MCF 10A (cell line): Measurements from ENCODE around the gene APBA2. TPM values are rescaled to one million over a fixed set of nuclear protein-coding genes. Genes with fewer than 3 reads are reported as not detected.

ENCODE experiments used
- BruUV-seq: library from RNA; stranded (reverse); fragments of 400-500 nt; replicated peaks from 2 replicates; lab custom pipeline; 2021; lab: Mats Ljungman, UMichigan
- CTCF ChIA-PET: fragments of 300-600 bp; sonication (Branson Sonifier 250); formaldehyde crosslinking; extraction: SDS; loops from one replicate; lab custom pipeline; 2021; ENCODE audit warnings: antibody characterized with exemption, inconsistent platforms; lab: Yijun Ruan, JAX
- POLR2A ChIA-PET: fragments of 300-600, 350-650 bp; sonication (Branson Sonifier 250); formaldehyde crosslinking; extraction: SDS; loops from one replicate; lab custom pipeline; 2020; ENCODE audit warnings: antibody characterized with exemption, inconsistent platforms; lab: Yijun Ruan, JAX
- DNase-seq: peaks from one replicate; pipeline ENCODE4 v3.0.0-alpha.2; 2018; ENCODE audit not compliant: unreplicated experiment
- H3K27ac Mint-ChIP-seq: one replicate; pipeline ENCODE4 v1.8.0; 2022; ENCODE audit warnings: mild to moderate bottlenecking, low read depth, mixed read lengths; ENCODE audit not compliant: unreplicated experiment
- H3K27me3 Mint-ChIP-seq: one replicate; pipeline ENCODE4 v1.8.0; 2022; ENCODE audit warnings: mixed read lengths; ENCODE audit not compliant: insufficient read depth, unreplicated experiment
- H3K36me3 Mint-ChIP-seq: one replicate; pipeline ENCODE4 v1.8.0; 2022; ENCODE audit warnings: mild to moderate bottlenecking, moderate library complexity, mixed read lengths; ENCODE audit not compliant: insufficient read depth, unreplicated experiment
- H3K4me1 Mint-ChIP-seq: one replicate; pipeline ENCODE4 v1.8.0; 2022; ENCODE audit warnings: mixed read lengths; ENCODE audit not compliant: insufficient read depth, unreplicated experiment
- H3K4me3 Mint-ChIP-seq: one replicate; pipeline ENCODE4 v1.8.0; 2022; ENCODE audit warnings: mild to moderate bottlenecking, moderate library complexity, mixed read lengths; ENCODE audit not compliant: unreplicated experiment
- H3K9me3 Mint-ChIP-seq: one replicate; pipeline ENCODE4 v1.8.0; 2022; ENCODE audit warnings: mixed read lengths; ENCODE audit not compliant: unreplicated experiment
- CTCF ChIP-seq: fragments of 200-600 bp; IDR thresholded peaks from one replicate; pipeline ENCODE4 v1.8.0; 2022; ENCODE audit warnings: antibody characterized with exemption, mild to moderate bottlenecking; ENCODE audit not compliant: unreplicated experiment
- intact Hi-C: fragments of 100-400 bp; cut with micrococcal nuclease; formaldehyde crosslinking; loops from 2 replicates; pipeline ENCODE4 v1.14.1; 2022
- total RNA-seq: library from RNA; stranded (reverse); gene quantifications from 2 replicates; pipeline ENCODE4 v1.2.3, GENCODE V29; 2022

The APBA2 gene
- total RNA-seq, 1 experiment from 2014 or later: not detected

DNA sequence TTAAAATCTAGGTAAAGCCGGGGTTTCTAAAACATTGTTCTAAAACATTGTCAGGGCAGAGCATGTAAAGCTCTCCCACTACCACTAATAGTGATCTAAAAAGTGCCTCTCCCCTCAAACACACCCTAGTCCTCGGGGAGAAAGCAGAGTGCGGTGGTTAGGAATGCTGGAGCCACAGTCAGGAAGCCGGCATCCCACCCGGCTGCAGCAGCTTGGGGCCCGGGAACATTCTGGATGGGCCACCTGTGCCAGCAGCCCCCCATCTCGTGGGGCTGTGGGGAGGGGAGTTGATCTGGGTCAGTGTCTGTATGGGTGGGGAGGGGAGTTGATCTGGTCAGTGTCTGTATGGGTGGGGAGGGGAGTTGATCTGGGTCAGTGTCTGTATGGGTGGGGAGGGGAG, 176.9 kb downstream of the APBA2 start:
- Mint-ChIP-seq H3K9me3 (no peaks in the 10 kb centered on the region), H3K27me3 (no peaks in the 10 kb centered on the region), H3K4me1 (no peaks in the 10 kb centered on the region), H3K4me3 (no peak overlapping the region), H3K27ac (no peak overlapping the region), H3K36me3 (peaks cover 6% of the 10 kb centered on the region)
- ChIA-PET CTCF (no interaction called here), POLR2A (no interaction called here)
- BruUV-seq: no TSS peak
- no peak for TF ChIP-seq CTCF
- intact Hi-C loops: no loop called here
- no peak for DNase-seq

GRCh38 chr15:29063646-29064045, 177.9 kb downstream of the APBA2 start:
- H3K27ac Mint-ChIP-seq: no peak overlapping the region
- intact Hi-C loops: no loop called here
- no TSS peak for BruUV-seq
- no peak for DNase-seq
- ChIA-PET POLR2A (no interaction called here), CTCF (no interaction called here)
- H3K4me3 Mint-ChIP-seq: no peak overlapping the region
- no peaks in the 10 kb centered on the region for H3K27me3 Mint-ChIP-seq
- H3K4me1 Mint-ChIP-seq: no peaks in the 10 kb centered on the region
- H3K36me3 Mint-ChIP-seq: peaks cover 6% of the 10 kb centered on the region
- H3K9me3 Mint-ChIP-seq: no peaks in the 10 kb centered on the region
- TF ChIP-seq CTCF: no peak

- Mint-ChIP-seq H3K4me1 (no peaks in the 10 kb centered on the region), H3K36me3 (peaks cover 6% of the 10 kb centered on the region), H3K4me3 (no peak overlapping the region), H3K27ac (no peak overlapping the region), H3K27me3 (no peaks in the 10 kb centered on the region), H3K9me3 (no peaks in the 10 kb centered on the region)
- DNase-seq: no peak
- POLR2A ChIA-PET: no interaction called here
- TF ChIP-seq CTCF: no peak
- no TSS peak for BruUV-seq
- CTCF ChIA-PET: no interaction called here
- intact Hi-C loops: no loop called here
Observed at GRCh38 chr15:29064290-29064689, 178.5 kb downstream of the APBA2 start.

DNA sequence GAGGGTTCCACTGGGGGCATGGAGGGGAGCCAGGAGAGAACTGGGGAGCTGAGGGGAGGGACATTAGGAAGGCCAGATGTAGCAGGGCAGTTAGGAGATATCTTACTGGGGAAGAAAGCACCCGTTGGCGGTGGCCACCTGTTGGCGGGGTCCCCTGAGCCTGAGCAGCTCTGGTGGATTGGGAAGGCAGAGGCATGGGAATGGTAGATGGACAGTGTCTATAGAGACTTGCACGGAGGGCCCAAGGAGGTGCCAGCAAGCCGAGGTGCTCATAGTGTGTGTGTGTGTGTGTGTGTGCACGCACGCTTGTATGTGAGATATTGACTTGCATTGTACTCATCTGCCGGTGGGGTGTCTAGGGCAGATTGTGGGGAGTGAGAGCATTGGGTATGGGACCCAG, 179.0 kb downstream of the APBA2 start:
- no peaks in the 10 kb centered on the region for H3K27me3 Mint-ChIP-seq
- H3K4me3 Mint-ChIP-seq: no peak overlapping the region
- TF ChIP-seq CTCF: no peak
- ChIA-PET CTCF (no interaction called here), POLR2A (no interaction called here)
- H3K36me3 Mint-ChIP-seq: peaks cover 6% of the 10 kb centered on the region
- no TSS peak for BruUV-seq
- H3K4me1 Mint-ChIP-seq: no peaks in the 10 kb centered on the region
- H3K27ac Mint-ChIP-seq: no peak overlapping the region
- no peaks in the 10 kb centered on the region for H3K9me3 Mint-ChIP-seq
- DNase-seq: no peak
- intact Hi-C loops: no loop called here
